ENCODE results near the gene RAB20. TPM values are rescaled to one million over a fixed set of nuclear protein-coding genes. Genes with fewer than 3 reads are reported as not detected.

Gene RAB20
- total RNA-seq, 1 experiment from 2014 or later, result 10.6 TPM

- no peak overlapping the region for H3K4me3 ChIP-seq (replicated peaks in 1 of 2; ENCODE audit: low read depth in 1 of 2, low read length in 2 of 2)
- no peak overlapping the region for H3K4me2 ChIP-seq (ENCODE audit: low read length)
- POLR2A ChIA-PET, result no interaction called here
- no peaks in the 10 kb centered on the region for H3K79me2 ChIP-seq (ENCODE audit: insufficient read depth, low read length)
- peaks cover 3 to 17% of the 10 kb centered on the region in 2 experiments for H3K4me1 ChIP-seq (ENCODE audit: control insufficient read depth in 1 of 2, insufficient read depth in 2 of 2, low read length in 2 of 2)
- CTCF ChIA-PET, result no interaction called here
- H3K9me3 ChIP-seq (ENCODE audit: control insufficient read depth in 1 of 2, insufficient read depth in 1 of 2, low read depth in 1 of 2, low read length in 2 of 2), result no peaks in the 10 kb centered on the region
- ATAC-seq, result no peak
- RAD21 ChIA-PET (ENCODE audit: low non-redundant PET in 1 of 2, low total read pairs in 2 of 2, uncharacterized antibody in 2 of 2, unreplicated experiment in 2 of 2), result no interaction called here
- intact Hi-C loops (cut with micrococcal nuclease), result no loop called here
- no peaks in the 10 kb centered on the region for H3K9me2 ChIP-seq (ENCODE audit: insufficient read depth)
- H2AFZ ChIP-seq (ENCODE audit: low read depth, low read length, poor library complexity, severe bottlenecking), result no peak overlapping the region
- H3K27ac ChIP-seq (ENCODE audit: low read depth, low read length), result no peak overlapping the region
- H3K27me3 ChIP-seq (ENCODE audit: insufficient read depth, low read length), result no peaks in the 10 kb centered on the region
- no peaks in the 10 kb centered on the region for H3K36me3 ChIP-seq (ENCODE audit: control insufficient read depth in 1 of 2, insufficient read depth in 2 of 2, low read length in 2 of 2)
- no peaks in the 10 kb centered on the region for H4K20me1 ChIP-seq (ENCODE audit: insufficient read depth)
- no peak for DNase-seq (ENCODE audit: low read depth, low spot score)
- TF ChIP-seq EZH2phosphoT487 (IDR thresholded peaks at IDR 0.05; ENCODE audit: borderline replicate concordance), result no peak
- no peak for TF ChIP-seq ZNF274 (IDR thresholded peaks at IDR 0.05; ENCODE audit: low read depth, low read length)
- TF ChIP-seq, protein P1, sequence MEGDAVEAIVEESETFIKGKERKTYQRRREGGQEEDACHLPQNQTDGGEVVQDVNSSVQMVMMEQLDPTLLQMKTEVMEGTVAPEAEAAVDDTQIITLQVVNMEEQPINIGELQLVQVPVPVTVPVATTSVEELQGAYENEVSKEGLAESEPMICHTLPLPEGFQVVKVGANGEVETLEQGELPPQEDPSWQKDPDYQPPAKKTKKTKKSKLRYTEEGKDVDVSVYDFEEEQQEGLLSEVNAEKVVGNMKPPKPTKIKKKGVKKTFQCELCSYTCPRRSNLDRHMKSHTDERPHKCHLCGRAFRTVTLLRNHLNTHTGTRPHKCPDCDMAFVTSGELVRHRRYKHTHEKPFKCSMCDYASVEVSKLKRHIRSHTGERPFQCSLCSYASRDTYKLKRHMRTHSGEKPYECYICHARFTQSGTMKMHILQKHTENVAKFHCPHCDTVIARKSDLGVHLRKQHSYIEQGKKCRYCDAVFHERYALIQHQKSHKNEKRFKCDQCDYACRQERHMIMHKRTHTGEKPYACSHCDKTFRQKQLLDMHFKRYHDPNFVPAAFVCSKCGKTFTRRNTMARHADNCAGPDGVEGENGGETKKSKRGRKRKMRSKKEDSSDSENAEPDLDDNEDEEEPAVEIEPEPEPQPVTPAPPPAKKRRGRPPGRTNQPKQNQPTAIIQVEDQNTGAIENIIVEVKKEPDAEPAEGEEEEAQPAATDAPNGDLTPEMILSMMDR (IDR thresholded peaks at IDR 0.05 in 2 of 3, conservative IDR thresholded peaks at IDR 0.05 in 1 of 3; ENCODE audit: borderline replicate concordance in 1 of 3, insufficient read depth in 1 of 3, low read depth in 2 of 3, low read length in 2 of 3), result no peak
- no peak for TF ChIP-seq EZH2 (IDR thresholded peaks at IDR 0.05)
- TF ChIP-seq FOSL1 (IDR thresholded peaks at IDR 0.05; ENCODE audit: low read depth), result no peak
- TF ChIP-seq YY1 (IDR thresholded peaks at IDR 0.05; ENCODE audit: extremely low read depth, insufficient replicate concordance, low read depth, low read length), result no peak
- TF ChIP-seq ATF3 (IDR thresholded peaks at IDR 0.05), result no peak
- TF ChIP-seq, protein P2, sequence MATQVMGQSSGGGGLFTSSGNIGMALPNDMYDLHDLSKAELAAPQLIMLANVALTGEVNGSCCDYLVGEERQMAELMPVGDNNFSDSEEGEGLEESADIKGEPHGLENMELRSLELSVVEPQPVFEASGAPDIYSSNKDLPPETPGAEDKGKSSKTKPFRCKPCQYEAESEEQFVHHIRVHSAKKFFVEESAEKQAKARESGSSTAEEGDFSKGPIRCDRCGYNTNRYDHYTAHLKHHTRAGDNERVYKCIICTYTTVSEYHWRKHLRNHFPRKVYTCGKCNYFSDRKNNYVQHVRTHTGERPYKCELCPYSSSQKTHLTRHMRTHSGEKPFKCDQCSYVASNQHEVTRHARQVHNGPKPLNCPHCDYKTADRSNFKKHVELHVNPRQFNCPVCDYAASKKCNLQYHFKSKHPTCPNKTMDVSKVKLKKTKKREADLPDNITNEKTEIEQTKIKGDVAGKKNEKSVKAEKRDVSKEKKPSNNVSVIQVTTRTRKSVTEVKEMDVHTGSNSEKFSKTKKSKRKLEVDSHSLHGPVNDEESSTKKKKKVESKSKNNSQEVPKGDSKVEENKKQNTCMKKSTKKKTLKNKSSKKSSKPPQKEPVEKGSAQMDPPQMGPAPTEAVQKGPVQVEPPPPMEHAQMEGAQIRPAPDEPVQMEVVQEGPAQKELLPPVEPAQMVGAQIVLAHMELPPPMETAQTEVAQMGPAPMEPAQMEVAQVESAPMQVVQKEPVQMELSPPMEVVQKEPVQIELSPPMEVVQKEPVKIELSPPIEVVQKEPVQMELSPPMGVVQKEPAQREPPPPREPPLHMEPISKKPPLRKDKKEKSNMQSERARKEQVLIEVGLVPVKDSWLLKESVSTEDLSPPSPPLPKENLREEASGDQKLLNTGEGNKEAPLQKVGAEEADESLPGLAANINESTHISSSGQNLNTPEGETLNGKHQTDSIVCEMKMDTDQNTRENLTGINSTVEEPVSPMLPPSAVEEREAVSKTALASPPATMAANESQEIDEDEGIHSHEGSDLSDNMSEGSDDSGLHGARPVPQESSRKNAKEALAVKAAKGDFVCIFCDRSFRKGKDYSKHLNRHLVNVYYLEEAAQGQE (IDR thresholded peaks at IDR 0.05; ENCODE audit: low read depth), result no peak
- no peak for TF ChIP-seq JUND (IDR thresholded peaks at IDR 0.05)
- no peak for TF ChIP-seq ELF1 (IDR thresholded peaks at IDR 0.05; ENCODE audit: borderline replicate concordance, low read depth)
- TF ChIP-seq TCF7L2 (IDR thresholded peaks at IDR 0.05; ENCODE audit: borderline replicate concordance, extremely low read depth, insufficient read depth, insufficient read length), result no peak
- TF ChIP-seq CEBPB (IDR thresholded peaks at IDR 0.05; ENCODE audit: low read depth), result no peak
- no peak for TF ChIP-seq MAX (IDR thresholded peaks at IDR 0.05)
- TF ChIP-seq SIN3A (IDR thresholded peaks at IDR 0.05; ENCODE audit: low read depth), result no peak
- TF ChIP-seq POLR2AphosphoS5 (IDR thresholded peaks at IDR 0.05; ENCODE audit: low read depth, low read length), result no peak
- TF ChIP-seq SP1 (IDR thresholded peaks at IDR 0.05; ENCODE audit: low read depth), result no peak
- BruUV-seq (replicated peaks), result no TSS peak
- no peak overlapping the region for H3K9ac ChIP-seq (ENCODE audit: low read length)
Measured at GRCh38 chr13:110572778-110573118, 11.2 kb upstream of the RAB20 start.

Measured in HCT116 (cell line).